HepG2 (cell line): Measurements from ENCODE around the gene FOXD2. TPM values are rescaled to one million over a fixed set of nuclear protein-coding genes. Genes with fewer than 3 reads are reported as not detected.

Source experiments
- DMAP1 ChIP-seq: IDR thresholded peaks from 2 replicates; pipeline ENCODE4 v1.6.1; 2016
- E2F1 ChIP-seq: sonication (generic); formaldehyde crosslinking; IDR thresholded peaks from 2 replicates; pipeline ENCODE4 v1.5.0; 2020; ENCODE audit warnings: missing genetic modification reagents
- KDM4B ChIP-seq: sonication (generic); formaldehyde crosslinking; IDR thresholded peaks from 2 replicates; pipeline ENCODE4 v1.4.0; 2020; ENCODE audit warnings: missing genetic modification reagents
- MAF1 ChIP-seq: sonication (generic); formaldehyde crosslinking; IDR thresholded peaks from 2 replicates; pipeline ENCODE4 v1.5.0; 2020; ENCODE audit warnings: missing genetic modification reagents, borderline replicate concordance
- MTF2 ChIP-seq: sonication (generic); formaldehyde crosslinking; IDR thresholded peaks from 2 replicates; pipeline ENCODE4 v1.5.0; 2020; ENCODE audit warnings: missing genetic modification reagents, borderline replicate concordance
- NFYB ChIP-seq: sonication (generic); formaldehyde crosslinking; IDR thresholded peaks from 2 replicates; pipeline ENCODE4 v1.4.0; 2020; ENCODE audit warnings: missing genetic modification reagents
- NR2C2 ChIP-seq: sonication (generic); formaldehyde crosslinking; IDR thresholded peaks from 2 replicates; pipeline ENCODE4 v1.4.0; 2020; ENCODE audit warnings: missing genetic modification reagents, mild to moderate bottlenecking, moderate library complexity, borderline replicate concordance
- PHF21A ChIP-seq: sonication (generic); formaldehyde crosslinking; IDR thresholded peaks from 2 replicates; pipeline ENCODE4 v1.5.0; 2020; ENCODE audit warnings: mild to moderate bottlenecking, missing genetic modification reagents
- PHF8 ChIP-seq: sonication (generic); formaldehyde crosslinking; IDR thresholded peaks from 2 replicates; pipeline ENCODE4 v1.5.0; 2020; ENCODE audit warnings: missing genetic modification reagents
- SP2 ChIP-seq: sonication (generic); formaldehyde crosslinking; IDR thresholded peaks from 2 replicates; pipeline ENCODE4 v1.5.1; 2020; ENCODE audit warnings: mild to moderate bottlenecking, missing genetic modification reagents
- YEATS4 ChIP-seq: sonication (generic); formaldehyde crosslinking; IDR thresholded peaks from 2 replicates; pipeline ENCODE4 v1.4.0; 2020; ENCODE audit warnings: missing genetic modification reagents, borderline replicate concordance
- ZBTB21 ChIP-seq: sonication (generic); formaldehyde crosslinking; IDR thresholded peaks from 2 replicates; pipeline ENCODE4 v1.4.0; 2020; ENCODE audit warnings: missing genetic modification reagents
- ZBTB37 ChIP-seq: sonication (generic); formaldehyde crosslinking; IDR thresholded peaks from 2 replicates; pipeline ENCODE4 v1.4.0; 2020; ENCODE audit warnings: mild to moderate bottlenecking, missing genetic modification reagents
- ZFP91 ChIP-seq: sonication (generic); formaldehyde crosslinking; IDR thresholded peaks from 2 replicates; pipeline ENCODE4 v1.9.0; 2022; ENCODE audit warnings: missing genetic modification reagents, mild to moderate bottlenecking, borderline replicate concordance
- ZMAT3 ChIP-seq: sonication (generic); formaldehyde crosslinking; conservative IDR thresholded peaks from 2 replicates; pipeline ENCODE4 v1.7.0; 2021; ENCODE audit warnings: missing genetic modification reagents
- ZNF563 ChIP-seq: sonication (generic); formaldehyde crosslinking; IDR thresholded peaks from 2 replicates; pipeline ENCODE4 v1.8.0; 2022; ENCODE audit warnings: mild to moderate bottlenecking, moderate library complexity, missing genetic modification reagents
- ZNF646 ChIP-seq: sonication (generic); formaldehyde crosslinking; IDR thresholded peaks from 2 replicates; pipeline ENCODE4 v1.9.0; 2021; ENCODE audit warnings: mild to moderate bottlenecking, missing genetic modification reagents
- ZNF672 ChIP-seq: sonication (generic); formaldehyde crosslinking; IDR thresholded peaks from 2 replicates; pipeline ENCODE4 v1.8.1; 2022; ENCODE audit warnings: missing genetic modification reagents
- ZNF83 ChIP-seq: sonication (generic); formaldehyde crosslinking; IDR thresholded peaks from 2 replicates; pipeline ENCODE4 v1.4.0; 2020; ENCODE audit warnings: missing genetic modification reagents, mild to moderate bottlenecking, borderline replicate concordance
- polyA plus RNA-seq, 8 experiments: library from polyadenylated mRNA; depleted of rRNA in 3 of 8; stranded (reverse) in 7 of 8; unstranded in 1 of 8; fragments of >200 nt; fragmentation: Illumina TruSeq in 4 of 8; extraction: Trizol in 4 of 8; gene quantifications; 2 replicates each; pipeline versions ENCODE4 v1.2.1 to v1.2.3, GENCODE V29; 2011 to 2016; ENCODE audit warnings: low read depth in 4 of 8, missing spikeins in 1 of 8, mixed read lengths in 1 of 8; ENCODE audit not compliant: insufficient read depth in 1 of 8
- total RNA-seq, 5 experiments: library from RNA; depleted of rRNA; stranded (reverse); fragments of >200 nt; fragmentation: Illumina TruSeq; extraction: Trizol; gene quantifications; 2 replicates each; pipeline ENCODE4 v1.2.3, GENCODE V29; 2016; ENCODE audit warnings: low read depth in 1 of 5

FOXD2 gene
- total and polyA plus RNA-seq, 2 of the 13 experiments (the other 11 are each of a cell fraction or from before 2014, with no cell fraction given) = 0.01 to 0.09 TPM

- TF ChIP-seq ZNF646 (CRISPR knock-in tag) = no peak
- TF ChIP-seq PHF8 = peak; percentile 74
- peak; percentile 80; the same call in 1 of the 2 replicates for TF ChIP-seq MTF2 (CRISPR knock-in tag)
- no peak for TF ChIP-seq ZBTB21 (CRISPR knock-in tag)
- no peak for TF ChIP-seq SP2 (CRISPR knock-in tag)
- peak; percentile 69 for TF ChIP-seq E2F1
- TF ChIP-seq ZNF672 = no peak
- peak; percentile 32; the same call in 1 of the 2 replicates for TF ChIP-seq NFYB (CRISPR knock-in tag)
- no peak for TF ChIP-seq NR2C2 (CRISPR knock-in tag)
- no peak; the same call in 1 of the 2 replicates for TF ChIP-seq ZNF563 (CRISPR knock-in tag)
- TF ChIP-seq YEATS4 = peak; percentile 62; the same call in 1 of the 2 replicates
- TF ChIP-seq ZMAT3 = peak; percentile 26; the same call in 1 of the 2 replicates
- 0 out of 2 replicates have a peak, but pooled peaks have one; percentile 23 for TF ChIP-seq DMAP1 (CRISPR knock-in tag)
- no peak for TF ChIP-seq ZNF83 (CRISPR knock-in tag)
- TF ChIP-seq ZBTB37 (CRISPR knock-in tag) = no peak
- no peak for TF ChIP-seq MAF1
- peak; percentile 34; the same call in 1 of the 2 replicates for TF ChIP-seq KDM4B (CRISPR knock-in tag)
- 0 out of 2 replicates have a peak, but pooled peaks have one; percentile 29 for TF ChIP-seq ZFP91 (CRISPR knock-in tag)
- TF ChIP-seq PHF21A (CRISPR knock-in tag) = peak; percentile 84
These were observed at the start of gene FOXD2 (continued) for GRCh38 chr1:47437447-47438164.
